AG08395 (cell line): ENCODE measurements around the gene ZNF175.
"Not testable (repeated sequence)": the region's sequence is repeated elsewhere in the genome, so short reads cannot be mapped to it uniquely, and the experiment has no call there.

Experiments
- DNase-seq: peaks from one replicate; pipeline ENCODE4 v3.0.0; 2012; ENCODE audit warnings: mixed read lengths, low spot score

Gene ZNF175

GRCh38 chr19:51592521-51592920 lies 21.4 kb downstream of the ZNF175 start:
- no peak for DNase-seq

- no peak for DNase-seq
Measured at GRCh38 chr19:51593138-51593890, 22.2 kb downstream of the ZNF175 start.

- peak; percentile 100 for DNase-seq
Measured at GRCh38 chr19:51593969-51594773, 23.1 kb downstream of the ZNF175 start.

GRCh38 chr19:51594774-51595109 lies 23.7 kb downstream of the ZNF175 start:
- no peak for DNase-seq

- no peak for DNase-seq
Measured at GRCh38 chr19:51595190-51596175, 24.4 kb downstream of the ZNF175 start.

GRCh38 chr19:51598159-51598915 lies 27.3 kb downstream of the ZNF175 start:
- no peak for DNase-seq

- DNase-seq, result no peak
Measured at GRCh38 chr19:51599084-51599483, 28.0 kb downstream of the ZNF175 start.

- no peak for DNase-seq
Measured at GRCh38 chr19:51600940-51601580, 30.0 kb downstream of the ZNF175 start.

GRCh38 chr19:51602189-51602854 lies 31.2 kb downstream of the ZNF175 start:
- DNase-seq, result no peak

GRCh38 chr19:51607077-51607476 lies 36.0 kb downstream of the ZNF175 start:
- DNase-seq, result no peak

- DNase-seq, result peak; percentile 81
Measured at GRCh38 chr19:51607920-51608562, 37.0 kb downstream of the ZNF175 start.

- DNase-seq, result no peak
Measured at GRCh38 chr19:51610576-51610975, 39.5 kb downstream of the ZNF175 start.

GRCh38 chr19:51614789-51615188 lies 43.7 kb downstream of the ZNF175 start:
- DNase-seq, result no peak

- DNase-seq, result no peak
Measured at GRCh38 chr19:51615991-51616390, 44.9 kb downstream of the ZNF175 start.

GRCh38 chr19:51621178-51621577 lies 50.1 kb downstream of the ZNF175 start:
- DNase-seq, result no peak

- DNase-seq, result no peak
Measured at GRCh38 chr19:51626675-51627074, 55.6 kb downstream of the ZNF175 start.

GRCh38 chr19:51627491-51628138 lies 56.5 kb downstream of the ZNF175 start:
- DNase-seq, result no peak

GRCh38 chr19:51628153-51628939 lies 57.3 kb downstream of the ZNF175 start:
- no peak for DNase-seq

GRCh38 chr19:51630315-51630714 lies 59.2 kb downstream of the ZNF175 start, which contains the start of gene SIGLEC5:
TSS of gene SIGLEC5 (minus strand) at chr19:51630401. CDS start at chr19:51630335, 66 bp downstream.
- not testable (repeated sequence) for DNase-seq
